ENCODE results near the gene ARHGAP28.

ARHGAP28 gene

DNA sequence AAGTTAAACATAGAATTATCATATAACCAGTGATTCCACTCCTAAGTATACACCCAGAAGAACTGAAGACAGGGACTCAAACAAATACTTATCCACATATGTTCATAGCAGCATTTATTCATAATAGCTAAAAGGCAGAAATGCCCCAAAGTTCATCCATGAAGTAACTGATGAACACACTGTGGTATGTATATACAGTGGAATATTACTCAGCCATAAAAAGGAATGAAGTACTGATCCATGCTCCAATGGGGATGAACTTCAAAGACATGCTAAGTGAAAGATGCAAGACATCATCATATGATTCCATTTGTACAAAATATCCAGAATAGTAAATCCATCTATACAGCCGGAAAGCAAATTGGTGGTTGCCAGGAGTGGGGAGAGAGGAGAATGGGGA, 230.6 kb downstream of the ARHGAP28 start:
- TF ChIP-seq POLR2A (IDR thresholded peaks at IDR 0.05; ENCODE audit: low read depth, low read length): no peak
- FAIRE-seq: no peak
- DNase-seq (ENCODE audit: insufficient read length, low spot score): no peak

DNA sequence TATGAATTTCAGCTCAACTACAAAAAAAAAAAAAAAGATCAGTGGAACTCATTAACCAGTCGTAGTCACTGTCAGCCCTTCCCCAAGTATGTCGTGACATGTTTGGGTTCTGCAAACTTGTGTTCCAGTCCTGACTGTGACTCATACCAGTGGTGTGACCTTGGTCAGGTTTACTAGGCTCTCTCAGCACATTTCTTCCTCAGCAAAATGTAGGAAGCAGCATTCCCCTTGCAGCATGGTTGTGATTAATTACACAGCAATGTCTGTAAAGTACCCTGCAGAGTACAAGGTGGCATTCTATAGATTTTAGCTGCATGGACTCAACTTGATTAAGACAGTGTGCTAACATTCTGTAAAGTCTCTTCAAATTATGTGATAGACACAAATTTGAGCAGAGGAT, 231.1 kb downstream of the ARHGAP28 start:
- FAIRE-seq: peak; percentile 95

GRCh38 chr18:6961331-6961730, 231.8 kb downstream of the ARHGAP28 start:
- FAIRE-seq: no peak

More for the DNA sequence above, 231.1 kb downstream of the ARHGAP28 start:
- TF ChIP-seq POLR2A (IDR thresholded peaks at IDR 0.05; ENCODE audit: low read depth, low read length): no peak
- peak; percentile 27 for DNase-seq (ENCODE audit: insufficient read length, low spot score)

GRCh38 chr18:6962571-6963451, 233.3 kb downstream of the ARHGAP28 start:
- DNase-seq (ENCODE audit: insufficient read length, low spot score) (no peak), FAIRE-seq (no peak)
- no peak for TF ChIP-seq POLR2A (IDR thresholded peaks at IDR 0.05; ENCODE audit: low read depth, low read length)

More at GRCh38 chr18:6961331-6961730, 231.8 kb downstream of the ARHGAP28 start:
- DNase-seq (ENCODE audit: insufficient read length, low spot score): no peak
- TF ChIP-seq POLR2A (IDR thresholded peaks at IDR 0.05; ENCODE audit: low read depth, low read length): no peak

- DNase-seq (ENCODE audit: insufficient read length, low spot score): no peak
- TF ChIP-seq POLR2A (IDR thresholded peaks at IDR 0.05; ENCODE audit: low read depth, low read length): no peak
- no peak for FAIRE-seq
These were observed 234.1 kb downstream of the ARHGAP28 start for GRCh38 chr18:6963452-6964097.
